Transverse colon (tissue), 4 donors: ENCODE results near the gene ALKBH8. TPM values are rescaled to one million over a fixed set of nuclear protein-coding genes. Genes with fewer than 3 reads are reported as not detected.
"Not testable (repeated sequence)": the region's sequence is repeated elsewhere in the genome, so short reads cannot be mapped to it uniquely, and the experiment has no call there.

Source experiments
- DNase-seq: peaks from one replicate; pipeline ENCODE4 v3.0.0-alpha.2; 2019
- H3K27ac ChIP-seq, 4 donors: fragments of 200-600 bp; sonication (generic); 2 replicates each; pipeline ENCODE4 v1.5.1; 2016 to 2018; ENCODE audit warnings: inconsistent platforms in 4 of 4
- H3K27me3 ChIP-seq: fragments of 200-600 bp; sonication (generic); 2 replicates; pipeline ENCODE4 v1.5.1; 2017; ENCODE audit warnings: inconsistent platforms
- H3K36me3 ChIP-seq, 4 donors: fragments of 200-600 bp; sonication (generic); 2 replicates each; pipeline ENCODE4 v1.5.1; 2017 to 2019; ENCODE audit warnings: inconsistent platforms in 4 of 4
- H3K4me1 ChIP-seq, 4 donors: fragments of 200-600 bp; sonication (generic); 2 replicates each; pipeline ENCODE4 v1.5.1; 2017 to 2020; ENCODE audit warnings: inconsistent platforms in 4 of 4
- H3K4me3 ChIP-seq, 4 donors: fragments of 200-600 bp; sonication (generic); 1 replicate in 1 of 4; 2 replicates in 3 of 4; pipeline versions ENCODE4 v1.5.1 to v1.6.1; 2017 to 2019; ENCODE audit warnings: inconsistent platforms in 4 of 4
- H3K9me3 ChIP-seq, 2 donors: fragments of 200-600 bp; sonication (generic); 2 replicates each; pipeline ENCODE4 v1.5.1; 2017 to 2019; ENCODE audit warnings: inconsistent platforms in 2 of 2
- EP300 ChIP-seq: sonication (generic); formaldehyde crosslinking; IDR thresholded peaks from one replicate; pipeline ENCODE4 v1.6.1; 2017; ENCODE audit warnings: antibody characterized with exemption, low read depth
- POLR2A ChIP-seq: fragments of 450-650 bp; IDR thresholded peaks from one replicate; pipeline ENCODE4 v1.6.1; 2016; ENCODE audit warnings: antibody characterized with exemption, mild to moderate bottlenecking, moderate library complexity
- POLR2AphosphoS5 ChIP-seq, 3 donors: sonication (generic); formaldehyde crosslinking; IDR thresholded peaks; one replicate each; pipeline ENCODE4 v1.6.1; 2016; ENCODE audit warnings: antibody characterized with exemption in 3 of 3
- WGBS, 2 donors: methylation state at CpG; one replicate each; pipeline ENCODE4 v1.1.5; 2018; ENCODE audit warnings: low coverage in 1 of 2; 5-methylcytosine and 5-hydroxymethylcytosine counted together
- in situ Hi-C, 4 donors: fragments of 200-750 bp; cut with MboI; loops; one replicate each; pipeline versions ENCODE4 v1.15.0 to v1.15.1; 2017; ENCODE audit warnings: low sequenced_read_pairs in 3 of 4, low pct_ligation_motif_present in 1 of 4, low pct_unique_long_range_greater_than_20kb in 1 of 4
- intact Hi-C: fragments of 100-400 bp; cut with DNase I; formaldehyde crosslinking; loops from one replicate; pipeline ENCODE4 v1.15.1; 2023; ENCODE audit warnings: low total_unique reads
- total RNA-seq, 4 donors: library from RNA; depleted of rRNA; stranded (reverse); fragments of >200 nt; gene quantifications; one replicate each; pipeline ENCODE4 v1.1.0, GENCODE V29; 2016
- TF ChIP-seq, protein P1 (sequence below), 5 experiments: fragments of 200-600 bp in 3 of 5; fragments of 450-650 bp in 2 of 5; sonication (generic) in 3 of 5; IDR thresholded peaks; 1 replicate in 2 of 5; 2 replicates in 3 of 5; pipeline ENCODE4 v1.5.1; 2016 to 2017; ENCODE audit warnings: antibody characterized with exemption in 5 of 5, inconsistent platforms in 3 of 5, mild to moderate bottlenecking in 2 of 5, moderate library complexity in 1 of 5

Gene ALKBH8
- total RNA-seq, 4 donors from 2014 or later: 0.60 to 5.6 (median 3.9) TPM

DNA sequence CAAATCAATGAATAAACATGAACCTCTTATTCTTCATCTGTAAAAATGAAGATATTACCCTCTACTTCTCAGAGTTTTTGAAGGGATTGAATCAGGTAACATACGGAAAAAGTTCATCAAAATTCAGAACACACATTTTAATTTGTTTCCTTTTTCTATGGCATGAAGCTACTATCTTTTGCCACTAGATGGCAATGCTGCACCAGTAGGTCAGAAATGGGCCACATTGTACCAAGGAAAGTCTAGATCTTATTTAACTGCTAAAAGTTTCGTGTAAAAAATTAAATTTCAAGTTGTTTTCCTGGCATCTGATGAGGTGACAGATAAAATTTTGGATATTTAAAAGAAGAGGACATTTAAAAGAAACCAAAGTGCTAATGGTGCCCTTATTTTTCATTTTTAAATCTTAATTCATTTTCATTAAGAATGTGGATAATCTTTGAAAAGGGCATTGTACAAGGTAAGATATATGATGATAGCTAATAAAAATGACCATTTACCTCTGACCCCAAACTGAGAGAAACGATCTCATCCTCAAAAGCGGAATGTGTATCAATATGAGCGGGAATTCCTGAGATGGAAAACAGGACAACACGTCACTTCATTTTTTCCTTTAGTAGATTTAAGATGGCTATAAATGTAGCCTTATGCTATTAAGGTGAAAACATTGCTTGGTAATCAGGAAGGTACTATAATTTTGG is 16.1 kb downstream of the ALKBH8 start:
- H3K4me3 ChIP-seq: no peak overlapping the region
- no peak for TF ChIP-seq EP300
- TF ChIP-seq, protein P1, sequence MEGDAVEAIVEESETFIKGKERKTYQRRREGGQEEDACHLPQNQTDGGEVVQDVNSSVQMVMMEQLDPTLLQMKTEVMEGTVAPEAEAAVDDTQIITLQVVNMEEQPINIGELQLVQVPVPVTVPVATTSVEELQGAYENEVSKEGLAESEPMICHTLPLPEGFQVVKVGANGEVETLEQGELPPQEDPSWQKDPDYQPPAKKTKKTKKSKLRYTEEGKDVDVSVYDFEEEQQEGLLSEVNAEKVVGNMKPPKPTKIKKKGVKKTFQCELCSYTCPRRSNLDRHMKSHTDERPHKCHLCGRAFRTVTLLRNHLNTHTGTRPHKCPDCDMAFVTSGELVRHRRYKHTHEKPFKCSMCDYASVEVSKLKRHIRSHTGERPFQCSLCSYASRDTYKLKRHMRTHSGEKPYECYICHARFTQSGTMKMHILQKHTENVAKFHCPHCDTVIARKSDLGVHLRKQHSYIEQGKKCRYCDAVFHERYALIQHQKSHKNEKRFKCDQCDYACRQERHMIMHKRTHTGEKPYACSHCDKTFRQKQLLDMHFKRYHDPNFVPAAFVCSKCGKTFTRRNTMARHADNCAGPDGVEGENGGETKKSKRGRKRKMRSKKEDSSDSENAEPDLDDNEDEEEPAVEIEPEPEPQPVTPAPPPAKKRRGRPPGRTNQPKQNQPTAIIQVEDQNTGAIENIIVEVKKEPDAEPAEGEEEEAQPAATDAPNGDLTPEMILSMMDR (IDR thresholded peaks at IDR 0.05): peak; percentile 70 to 85 (median 81)
- no peak overlapping the region for H3K27ac ChIP-seq
- H3K36me3 ChIP-seq: peaks cover 0 to 25% (median 5%) of the 10 kb centered on the region in 4 donors
- no peaks in the 10 kb centered on the region for H3K4me1 ChIP-seq
- H3K27me3 ChIP-seq: no peaks in the 10 kb centered on the region
- intact Hi-C loops (no loop called here), in situ Hi-C loops (no loop called here)
- WGBS, 2 donors: 66 to 70% methylated on average over 6 of the region's 6 CpGs
- no peaks in the 10 kb centered on the region for H3K9me3 ChIP-seq
- DNase-seq: no peak

DNA sequence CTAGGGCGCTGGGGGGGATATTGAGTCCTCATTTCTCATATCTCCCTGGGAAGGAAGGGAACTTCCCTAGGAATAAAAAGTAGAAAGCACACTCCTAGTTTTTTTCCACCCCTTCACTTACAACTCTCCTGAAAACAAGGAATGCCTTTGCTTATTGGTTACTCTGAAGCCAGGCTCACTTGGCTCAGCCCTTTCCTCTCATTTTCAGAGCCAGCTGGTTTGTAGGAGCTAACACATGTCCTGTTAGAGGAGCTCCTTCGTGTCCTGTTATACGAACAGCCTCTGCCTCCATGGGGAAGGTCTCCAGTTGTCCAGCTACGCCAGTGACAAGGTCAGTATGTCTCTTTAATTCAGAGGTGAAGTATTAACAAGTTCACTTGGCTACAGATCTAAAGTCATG is 17.6 kb downstream of the ALKBH8 start:
- DNase-seq: no peak
- intact Hi-C loops (no loop called here), in situ Hi-C loops (no loop called here)
- TF ChIP-seq POLR2A: no peak
- WGBS, 2 donors: 88 to 94% methylated on average over 2 to 4 of the region's 4 CpGs
- Histone ChIP-seq H3K4me3 (no peak overlapping the region), H3K4me1 (no peaks in the 10 kb centered on the region), H3K9me3 (no peaks in the 10 kb centered on the region), H3K36me3 (peaks cover 0 to 24% (median 2%) of the 10 kb centered on the region in 4 donors), H3K27ac (no peak overlapping the region), H3K27me3 (no peaks in the 10 kb centered on the region)

DNA sequence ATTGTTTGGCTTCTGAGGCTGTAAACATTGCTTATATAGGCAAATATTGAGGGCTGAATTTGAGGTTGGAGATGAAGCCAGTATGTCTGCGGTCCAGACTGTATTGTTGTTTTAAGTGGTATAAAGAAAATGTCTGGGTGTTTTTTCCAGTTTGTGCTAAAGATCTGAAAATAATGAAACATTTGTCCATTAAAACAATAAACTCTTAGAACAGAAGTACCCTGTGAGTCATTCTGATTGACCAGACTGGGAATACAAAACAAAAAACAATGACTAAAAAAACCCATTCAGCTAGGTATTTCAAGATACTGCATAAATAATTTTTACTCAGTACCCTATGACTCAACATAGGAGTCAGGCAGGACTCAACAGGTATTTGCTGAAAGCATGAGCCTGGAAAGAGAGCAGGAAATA is 20.4 kb downstream of the ALKBH8 start:
- no peaks in the 10 kb centered on the region for H3K9me3 ChIP-seq
- no peak for DNase-seq
- TF ChIP-seq, protein P1 (IDR thresholded peaks at IDR 0.05): no peak
- TF ChIP-seq POLR2A (no peak), EP300 (no peak), POLR2AphosphoS5 (IDR thresholded peaks at IDR 0.05) (no peak)
- 63 to 83% methylated on average over 1 of the region's 1 CpG for WGBS, 2 donors
- no peaks in the 10 kb centered on the region for H3K27me3 ChIP-seq
- no peak overlapping the region for H3K4me3 ChIP-seq
- in situ Hi-C loops: no loop called here
- H3K4me1 ChIP-seq: no peaks in the 10 kb centered on the region
- no peak overlapping the region for H3K27ac ChIP-seq
- H3K36me3 ChIP-seq: no peaks in the 10 kb centered on the region
- intact Hi-C loops: no loop called here

DNA sequence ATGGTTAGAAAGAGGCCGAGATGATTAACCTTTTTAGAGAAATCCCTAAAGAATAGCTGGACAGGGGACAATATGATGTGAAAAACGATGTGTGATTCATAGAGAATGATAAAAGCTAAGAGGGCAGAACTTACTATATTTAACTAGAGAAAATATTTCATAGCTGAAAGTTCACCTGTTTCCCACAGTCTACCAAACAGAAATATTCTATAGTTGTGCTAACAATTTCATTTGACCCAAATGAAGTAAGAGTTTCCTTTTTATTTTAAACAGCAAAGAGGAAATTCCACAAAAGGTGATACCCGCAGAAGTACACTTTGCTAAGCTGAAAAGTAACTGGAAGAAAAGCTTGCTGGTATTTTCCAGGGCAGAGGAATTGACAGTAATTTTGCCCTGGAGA is 26.7 kb downstream of the ALKBH8 start:
- Histone ChIP-seq H3K4me3 (no peak overlapping the region), H3K36me3 (peaks cover 0 to 19% (median 0%) of the 10 kb centered on the region in 4 donors), H3K9me3 (no peaks in the 10 kb centered on the region), H3K27ac (no peak overlapping the region), H3K27me3 (no peaks in the 10 kb centered on the region), H3K4me1 (no peaks in the 10 kb centered on the region)
- no peak for TF ChIP-seq POLR2AphosphoS5 (IDR thresholded peaks at IDR 0.05)
- TF ChIP-seq, protein P1 (IDR thresholded peaks at IDR 0.05): no peak
- no peak for TF ChIP-seq POLR2A
- no peak for TF ChIP-seq EP300
- in situ Hi-C loops (no loop called here), intact Hi-C loops (no loop called here)
- DNase-seq: no peak
- WGBS, 2 donors: 87 to 100% methylated on average over 2 to 3 of the region's 3 CpGs

DNA sequence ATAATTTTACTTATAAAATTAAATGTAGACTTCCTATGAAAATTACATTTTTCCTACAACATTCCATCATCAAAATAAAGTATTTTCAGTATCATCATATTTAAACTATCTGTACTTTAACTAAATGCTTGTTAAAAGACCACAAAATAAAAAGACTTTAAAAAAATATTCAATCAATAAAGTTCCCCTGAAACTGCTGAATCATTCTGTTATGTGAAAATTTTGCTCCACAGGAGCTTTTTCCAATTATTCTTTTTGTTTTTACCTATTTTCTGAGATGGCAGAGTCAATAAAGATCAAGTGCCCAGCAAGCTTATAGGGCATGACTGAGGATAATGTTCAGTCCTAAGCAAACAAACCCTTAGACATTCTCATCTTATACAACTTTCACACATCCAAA is 27.3 kb downstream of the ALKBH8 start:
- no peaks in the 10 kb centered on the region for H3K27me3 ChIP-seq
- H3K27ac ChIP-seq: no peak overlapping the region
- peaks cover 0 to 19% (median 0%) of the 10 kb centered on the region in 4 donors for H3K36me3 ChIP-seq
- no peak for DNase-seq
- no peaks in the 10 kb centered on the region for H3K9me3 ChIP-seq
- no peak for TF ChIP-seq POLR2A
- TF ChIP-seq, protein P1 (IDR thresholded peaks at IDR 0.05): no peak
- TF ChIP-seq POLR2AphosphoS5 (IDR thresholded peaks at IDR 0.05): no peak
- no peak for TF ChIP-seq EP300
- no peak overlapping the region for H3K4me3 ChIP-seq
- H3K4me1 ChIP-seq: no peaks in the 10 kb centered on the region
- in situ Hi-C loops: no loop called here
- intact Hi-C loops: no loop called here

DNA sequence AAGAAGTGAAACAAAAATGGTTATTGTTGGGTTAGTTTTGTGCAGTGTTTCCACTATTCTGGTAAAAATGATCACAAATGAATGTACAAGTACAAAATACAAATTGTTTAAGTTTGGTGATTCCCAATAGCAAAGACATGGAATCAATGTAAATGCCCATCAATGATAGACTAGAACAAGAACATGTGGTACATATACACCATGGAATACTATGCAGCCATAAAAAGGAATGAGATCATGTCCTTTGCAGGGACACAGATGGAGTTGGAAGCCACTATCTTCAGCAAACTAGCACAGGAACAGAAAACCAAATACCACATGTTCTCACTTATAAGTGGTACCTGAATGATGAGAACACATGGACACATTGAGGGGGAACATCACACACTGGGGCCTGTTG is 28.4 kb downstream of the ALKBH8 start:
- H3K36me3 ChIP-seq: peaks cover 0 to 19% (median 0%) of the 10 kb centered on the region in 4 donors
- H3K9me3 ChIP-seq, H3K27me3 ChIP-seq, H3K27ac ChIP-seq, DNase-seq, in situ Hi-C loops, intact Hi-C loops, H3K4me3 ChIP-seq, H3K4me1 ChIP-seq: not testable (repeated sequence)
